Loucy (cell line): ENCODE data around the gene IQCK.

Experiments
- H2AFZ ChIP-seq: fragments of 200-600 bp; sonication (generic); 2 replicates; pipeline ENCODE4 v1.6.0; 2016; ENCODE audit warnings: antibody characterized with exemption, mild to moderate bottlenecking, low read length, moderate library complexity
- H3F3A ChIP-seq: fragments of 200-600 bp; 2 replicates; pipeline ENCODE4 v1.6.0; 2016; ENCODE audit warnings: antibody characterized with exemption, low read depth, mild to moderate bottlenecking
- H3K27me3 ChIP-seq: fragments of 200-600 bp; sonication (generic); 2 replicates; pipeline ENCODE4 v1.6.1; 2014; ENCODE audit warnings: low read length, mild to moderate bottlenecking; ENCODE audit not compliant: insufficient read depth, poor library complexity, severe bottlenecking
- H3K36me3 ChIP-seq: fragments of 200-600 bp; sonication (generic); 2 replicates; pipeline ENCODE4 v1.6.1; 2016; ENCODE audit warnings: low read length; ENCODE audit not compliant: insufficient read depth
- H3K4me1 ChIP-seq: fragments of 200-600 bp; sonication (generic); 2 replicates; pipeline ENCODE4 v1.5.1; 2014; ENCODE audit warnings: low read length, mild to moderate bottlenecking; ENCODE audit not compliant: insufficient read depth, poor library complexity, severe bottlenecking
- H3K4me2 ChIP-seq: fragments of 200-600 bp; sonication (generic); 2 replicates; pipeline ENCODE4 v1.6.0; 2014; ENCODE audit warnings: antibody characterized with exemption, low read length, low read depth, mild to moderate bottlenecking; ENCODE audit not compliant: poor library complexity, severe bottlenecking
- H3K4me3 ChIP-seq: fragments of 200-600 bp; sonication (generic); 2 replicates; pipeline ENCODE4 v1.5.1; 2014; ENCODE audit warnings: low read length, mild to moderate bottlenecking, mixed read lengths; ENCODE audit not compliant: poor library complexity, severe bottlenecking
- H3K79me2 ChIP-seq: fragments of 200-600 bp; sonication (generic); 2 replicates; pipeline ENCODE4 v1.6.1; 2014; ENCODE audit warnings: low read length; ENCODE audit not compliant: insufficient read depth
- H3K9ac ChIP-seq: fragments of 200-600 bp; sonication (generic); 2 replicates; pipeline ENCODE4 v1.6.0; 2014; ENCODE audit warnings: mild to moderate bottlenecking, low read depth, low read length, moderate library complexity; ENCODE audit not compliant: poor library complexity, severe bottlenecking
- H3K9me2 ChIP-seq: fragments of 200-600 bp; sonication (generic); replicated peaks from 2 replicates; pipeline ENCODE4 v1.6.1; 2016; ENCODE audit warnings: low read depth, low read length, mixed read lengths
- H3K9me3 ChIP-seq: fragments of 200-600 bp; sonication (generic); 2 replicates; pipeline ENCODE4 v1.6.1; 2014; ENCODE audit warnings: mild to moderate bottlenecking, antibody characterized with exemption, low read length, low read depth; ENCODE audit not compliant: insufficient read depth
- H4K20me1 ChIP-seq: fragments of 200-600 bp; sonication (generic); 2 replicates; pipeline ENCODE4 v1.6.0; 2014; ENCODE audit warnings: antibody characterized with exemption, low read length, mild to moderate bottlenecking; ENCODE audit not compliant: insufficient read depth, poor library complexity, severe bottlenecking
- CTCF ChIP-seq: fragments of 200-600 bp; sonication (generic); conservative IDR thresholded peaks from 2 replicates; pipeline ENCODE4 v1.5.1; 2014; ENCODE audit warnings: mild to moderate bottlenecking, antibody characterized with exemption, low read length
- EZH2phosphoT487 ChIP-seq: fragments of 200-600 bp; IDR thresholded peaks from 2 replicates; pipeline ENCODE4 v1.6.1; 2018; ENCODE audit warnings: antibody characterized with exemption, mild to moderate bottlenecking, moderate library complexity, borderline replicate concordance

IQCK gene

GRCh38 chr16:19696328-19696727, 21.7 kb upstream of the IQCK start:
- Histone ChIP-seq H3K79me2 (no peaks in the 10 kb centered on the region), H3K27me3 (no peaks in the 10 kb centered on the region), H2AFZ (no peak overlapping the region), H3K9me2 (no peaks in the 10 kb centered on the region), H3K4me3 (no peak overlapping the region), H3K9ac (no peak overlapping the region), H3K36me3 (peaks cover 8% of the 10 kb centered on the region; the same call in 1 of the 2 replicates), H3F3A (no peaks in the 10 kb centered on the region), H3K9me3 (no peaks in the 10 kb centered on the region), H3K4me2 (no peak overlapping the region), H3K4me1 (no peaks in the 10 kb centered on the region), H4K20me1 (no peaks in the 10 kb centered on the region)
- TF ChIP-seq CTCF = no peak
- TF ChIP-seq EZH2phosphoT487 = no peak

- TF ChIP-seq CTCF (no peak), EZH2phosphoT487 (no peak)
- Histone ChIP-seq H3K4me3 (no peak overlapping the region), H3K36me3 (peaks cover 8% of the 10 kb centered on the region; the same call in 1 of the 2 replicates), H3K9me2 (no peaks in the 10 kb centered on the region), H3K27me3 (no peaks in the 10 kb centered on the region), H3K9me3 (no peaks in the 10 kb centered on the region), H2AFZ (no peak overlapping the region), H3K4me2 (no peak overlapping the region), H3F3A (no peaks in the 10 kb centered on the region), H3K4me1 (no peaks in the 10 kb centered on the region), H3K79me2 (no peaks in the 10 kb centered on the region), H4K20me1 (no peaks in the 10 kb centered on the region), H3K9ac (no peak overlapping the region)
Observed at GRCh38 chr16:19696961-19697360, 21.1 kb upstream of the IQCK start.

GRCh38 chr16:19697756-19698318, 20.2 kb upstream of the IQCK start:
- no peaks in the 10 kb centered on the region for H3K9me3 ChIP-seq
- H3K79me2 ChIP-seq = no peaks in the 10 kb centered on the region
- no peaks in the 10 kb centered on the region for H3K4me1 ChIP-seq
- no peaks in the 10 kb centered on the region for H3K27me3 ChIP-seq
- no peaks in the 10 kb centered on the region for H3F3A ChIP-seq
- no peaks in the 10 kb centered on the region for H4K20me1 ChIP-seq
- no peak overlapping the region for H2AFZ ChIP-seq
- peaks cover 12% of the 10 kb centered on the region; the same call in 1 of the 2 replicates for H3K36me3 ChIP-seq
- no peak overlapping the region for H3K4me2 ChIP-seq
- no peak overlapping the region for H3K9ac ChIP-seq
- no peak overlapping the region for H3K4me3 ChIP-seq
- TF ChIP-seq EZH2phosphoT487 (no peak), CTCF (no peak)
- no peaks in the 10 kb centered on the region for H3K9me2 ChIP-seq
